GM08714 (cell line): Measurements from ENCODE around the gene NPB.

Source experiments
- H3K4me3 ChIP-seq: fragments of 200-500 bp; sonication (Bioruptor generic); 2 replicates; pipeline ENCODE4 v1.5.1; 2014; ENCODE audit warnings: mild to moderate bottlenecking, low read length, inconsistent platforms
- ZNF274 ChIP-seq: IDR thresholded peaks from 2 replicates; pipeline ENCODE4 v1.6.1; 2012; ENCODE audit warnings: mild to moderate bottlenecking, low read depth, low read length

Gene NPB

GRCh38 chr17:81902023-81902652 is at the start of gene NPB:
Gene NPB (plus strand): TSS chr17:81902238. CDS start chr17:81902278, 40 bp downstream.
- H3K4me3 ChIP-seq, result no peak within 1 kb of the TSS
- no peak for TF ChIP-seq ZNF274

- no peak for TF ChIP-seq ZNF274
- no peak overlapping the region for H3K4me3 ChIP-seq
These were observed 46.9 kb upstream of the NPB start for GRCh38 chr17:81854974-81855774.

GRCh38 chr17:81858170-81858966 is 43.7 kb upstream of the NPB start:
- TF ChIP-seq ZNF274, result no peak
- H3K4me3 ChIP-seq, result peak overlapping the region; percentile 81; the same call in 1 of the 2 replicates

GRCh38 chr17:81858967-81859905 is 42.8 kb upstream of the NPB start:
- peak overlapping the region; percentile 81 for H3K4me3 ChIP-seq

GRCh38 chr17:81859906-81860755 is 41.9 kb upstream of the NPB start, which contains the start of gene P4HB:
Gene P4HB (minus strand): TSS chr17:81860535. CDS start chr17:81860471, 64 bp downstream.
- no peak for TF ChIP-seq ZNF274
- peak within 1 kb of the TSS; percentile 81 for H3K4me3 ChIP-seq

More at GRCh38 chr17:81858967-81859905, 42.8 kb upstream of the NPB start:
- no peak for TF ChIP-seq ZNF274

GRCh38 chr17:81860756-81861568 is 41.1 kb upstream of the NPB start:
- no peak for TF ChIP-seq ZNF274
- peak overlapping the region; percentile 74 for H3K4me3 ChIP-seq

GRCh38 chr17:81863123-81863675 is 38.8 kb upstream of the NPB start:
- TF ChIP-seq ZNF274, result no peak
- no peak overlapping the region for H3K4me3 ChIP-seq

- no peak overlapping the region for H3K4me3 ChIP-seq
- no peak for TF ChIP-seq ZNF274
These were observed 37.9 kb upstream of the NPB start for GRCh38 chr17:81863833-81864768.

- TF ChIP-seq ZNF274, result no peak
- no peak overlapping the region for H3K4me3 ChIP-seq
These were observed 36.7 kb upstream of the NPB start for GRCh38 chr17:81865358-81865732.

GRCh38 chr17:81865733-81866439 is 36.2 kb upstream of the NPB start:
- no peak overlapping the region for H3K4me3 ChIP-seq
- TF ChIP-seq ZNF274, result no peak
